Measurements from ENCODE around the gene ASPG. TPM values are rescaled to one million over a fixed set of nuclear protein-coding genes. Genes with fewer than 3 reads are reported as not detected.

ASPG gene
- total RNA-seq, 1 donor from 2014 or later = 4.6 TPM

- H3K4me3 ChIP-seq = no peak overlapping the region
These were observed 35.8 kb upstream of the ASPG start for GRCh38 chr14:104049576-104050240.

GRCh38 chr14:104051092-104051813 lies 34.2 kb upstream of the ASPG start:
- Histone ChIP-seq H3K4me3 (no peak overlapping the region), H3K36me3 (no peaks in the 10 kb centered on the region), H3K27ac (no peak overlapping the region), H3K27me3 (ENCODE audit: low read depth) (peaks cover 4% of the 10 kb centered on the region), H3K9me3 (no peaks in the 10 kb centered on the region), H3K4me1 (no peaks in the 10 kb centered on the region)
- intact Hi-C loops (cut with DNase I) = no loop called here
- no peak for ATAC-seq
- no peak for TF ChIP-seq CTCF (IDR thresholded peaks at IDR 0.05)
- no peak for DNase-seq

More at GRCh38 chr14:104049576-104050240, 35.8 kb upstream of the ASPG start:
- intact Hi-C loops (cut with DNase I) = no loop called here
- no peak for TF ChIP-seq CTCF (IDR thresholded peaks at IDR 0.05)
- H3K27ac ChIP-seq = no peak overlapping the region
- H3K9me3 ChIP-seq = no peaks in the 10 kb centered on the region
- H3K36me3 ChIP-seq = no peaks in the 10 kb centered on the region
- no peaks in the 10 kb centered on the region for H3K4me1 ChIP-seq
- ATAC-seq (peak in 1 of 2 donors; percentile 25), DNase-seq (no peak)
- H3K27me3 ChIP-seq (ENCODE audit: low read depth) = peaks cover 4% of the 10 kb centered on the region

DNA sequence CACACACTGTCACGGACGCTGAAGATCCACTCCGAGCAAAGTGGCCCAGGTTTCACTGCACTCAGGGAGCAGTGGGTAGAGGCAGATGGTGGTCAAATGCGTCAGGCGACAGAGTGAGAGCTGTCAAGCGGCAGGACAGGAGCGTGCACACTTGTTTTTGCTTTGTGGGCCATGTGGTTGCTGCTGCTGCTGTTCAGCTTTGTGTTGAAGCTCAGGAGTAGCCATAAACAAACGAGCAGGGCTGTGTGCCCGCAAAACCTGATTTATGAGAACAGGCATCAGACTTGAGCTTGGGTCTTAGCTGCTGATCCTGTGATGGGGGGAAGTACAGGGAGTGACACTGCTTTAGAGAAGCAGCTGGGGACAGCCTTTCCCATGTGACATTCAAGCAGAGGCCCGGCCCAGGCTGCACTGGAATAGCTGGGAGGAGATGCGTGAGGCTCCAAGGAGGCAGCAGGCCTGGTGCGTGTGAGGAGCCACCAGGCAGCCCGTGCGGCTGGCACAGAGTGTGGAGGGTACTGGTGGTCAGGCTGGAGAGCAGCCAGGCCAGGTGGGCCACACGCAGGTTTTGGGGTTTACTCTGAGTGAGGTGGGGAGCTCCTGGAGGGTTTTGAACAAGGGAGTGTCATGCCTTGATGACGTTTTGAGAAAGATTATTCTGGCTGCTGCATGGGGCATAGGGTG lies 31.1 kb upstream of the ASPG start:
- no peaks in the 10 kb centered on the region for H3K9me3 ChIP-seq
- H3K27ac ChIP-seq = no peak overlapping the region
- H3K27me3 ChIP-seq (ENCODE audit: low read depth) = peaks cover 4% of the 10 kb centered on the region
- DNase-seq (no peak), ATAC-seq (peak in 1 of 2 donors; percentile 16)
- no peak for TF ChIP-seq CTCF (IDR thresholded peaks at IDR 0.05)
- no peak overlapping the region for H3K4me3 ChIP-seq
- no peaks in the 10 kb centered on the region for H3K4me1 ChIP-seq
- intact Hi-C loops (cut with DNase I) = no loop called here
- no peaks in the 10 kb centered on the region for H3K36me3 ChIP-seq

- Histone ChIP-seq H3K36me3 (no peaks in the 10 kb centered on the region), H3K4me1 (no peaks in the 10 kb centered on the region), H3K27ac (no peak overlapping the region), H3K4me3 (no peak overlapping the region), H3K27me3 (ENCODE audit: low read depth) (peaks cover 20% of the 10 kb centered on the region), H3K9me3 (peaks cover 9% of the 10 kb centered on the region)
- intact Hi-C loops (cut with DNase I) = no loop called here
- no peak for DNase-seq
- no peak for ATAC-seq
- no peak for TF ChIP-seq CTCF (IDR thresholded peaks at IDR 0.05)
These were observed 23.2 kb upstream of the ASPG start for GRCh38 chr14:104062281-104062680.

- Histone ChIP-seq H3K9me3 (peaks cover 9% of the 10 kb centered on the region), H3K4me1 (no peaks in the 10 kb centered on the region), H3K27ac (no peak overlapping the region), H3K36me3 (no peaks in the 10 kb centered on the region), H3K4me3 (no peak overlapping the region), H3K27me3 (ENCODE audit: low read depth) (peaks cover 27% of the 10 kb centered on the region)
- no peak for TF ChIP-seq CTCF (IDR thresholded peaks at IDR 0.05)
- intact Hi-C loops (cut with DNase I) = no loop called here
- ATAC-seq (no peak), DNase-seq (no peak)
These were observed 21.5 kb upstream of the ASPG start for GRCh38 chr14:104064003-104064402.

Measured in lower lobe of right lung (tissue), 2 donors.